ENCODE measurements around the gene KIAA0753.

KIAA0753 gene

DNA sequence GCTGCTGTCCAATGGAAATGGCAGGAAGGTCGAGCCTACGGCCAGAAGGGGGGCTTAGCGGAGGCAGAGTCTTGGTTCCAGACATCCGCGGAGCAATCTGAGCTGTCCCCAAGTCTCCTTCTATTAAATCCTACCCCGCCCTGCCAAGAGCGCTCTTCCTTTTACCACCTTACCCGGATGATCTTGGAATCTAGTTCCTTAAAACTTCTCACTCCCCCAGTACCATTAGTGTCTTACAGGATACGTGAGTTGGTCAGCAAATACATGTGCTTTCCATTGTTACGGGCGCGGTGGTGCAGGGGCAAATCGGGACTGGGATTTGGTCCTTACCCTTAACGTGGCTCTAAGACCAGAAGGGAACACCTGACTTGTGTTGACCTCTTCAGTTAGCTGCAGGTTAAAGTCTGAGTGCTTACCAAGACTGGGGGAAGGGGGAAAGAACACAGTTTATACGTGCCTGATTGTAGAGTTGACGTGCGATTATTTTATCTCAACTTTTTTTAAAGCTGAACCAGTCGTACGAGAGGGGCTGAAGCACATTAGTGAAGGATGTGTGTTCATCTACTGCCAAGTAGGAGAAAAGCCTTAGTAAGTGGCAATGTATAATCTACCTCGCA is 844 bp upstream of the KIAA0753 start:
- no peak for DNase-seq (ENCODE audit: low read depth in 3 of 3, low spot score in 1 of 3)

DNA sequence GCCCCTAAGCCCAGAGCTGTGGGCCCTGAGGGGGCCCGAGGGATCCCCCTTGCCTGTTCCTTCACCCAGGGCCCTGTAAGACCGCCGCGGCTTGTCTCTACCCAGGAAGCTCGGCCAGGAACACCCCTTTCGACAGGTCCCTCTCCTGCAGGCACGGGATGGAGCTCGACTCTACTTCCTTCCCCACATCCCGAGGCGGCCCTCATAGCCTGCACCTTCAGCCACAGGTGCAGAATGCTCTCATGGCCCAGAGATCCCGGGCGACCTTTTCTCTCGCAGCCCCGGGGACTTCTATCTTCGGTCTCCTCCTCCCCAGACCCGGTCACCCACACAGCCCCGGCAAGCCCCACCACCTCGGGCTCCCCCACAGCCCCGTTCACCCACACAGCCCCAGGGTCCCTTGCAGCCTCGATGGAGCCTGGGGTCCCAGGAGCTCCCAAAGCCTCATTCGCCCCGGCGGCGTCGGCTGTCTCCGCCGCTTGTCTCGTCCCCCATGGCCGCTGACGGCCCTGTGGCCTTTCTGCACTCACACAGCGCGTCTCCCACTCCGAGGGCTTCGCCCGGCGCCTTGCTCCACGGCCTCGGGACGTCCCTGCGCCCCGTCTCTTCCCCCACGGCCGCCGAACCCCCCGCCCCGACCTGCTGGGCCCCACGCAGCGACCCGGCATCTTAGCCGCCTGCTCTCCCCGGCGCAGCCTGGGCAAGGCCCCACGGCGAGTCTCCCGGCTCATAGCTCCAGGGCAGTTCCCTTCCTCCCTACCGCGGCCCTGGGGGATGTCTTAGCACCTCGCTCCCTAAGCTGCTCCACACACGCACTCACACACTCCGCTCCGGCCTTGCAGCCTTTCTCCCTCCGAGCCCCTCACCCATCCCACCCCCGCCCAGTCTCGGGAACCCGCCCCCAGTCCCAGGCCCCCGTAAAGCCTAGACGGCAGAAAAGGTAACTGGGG is 650 bp downstream of the KIAA0753 start:
- no peak for DNase-seq (ENCODE audit: low read depth in 3 of 3, low spot score in 1 of 3)

DNA sequence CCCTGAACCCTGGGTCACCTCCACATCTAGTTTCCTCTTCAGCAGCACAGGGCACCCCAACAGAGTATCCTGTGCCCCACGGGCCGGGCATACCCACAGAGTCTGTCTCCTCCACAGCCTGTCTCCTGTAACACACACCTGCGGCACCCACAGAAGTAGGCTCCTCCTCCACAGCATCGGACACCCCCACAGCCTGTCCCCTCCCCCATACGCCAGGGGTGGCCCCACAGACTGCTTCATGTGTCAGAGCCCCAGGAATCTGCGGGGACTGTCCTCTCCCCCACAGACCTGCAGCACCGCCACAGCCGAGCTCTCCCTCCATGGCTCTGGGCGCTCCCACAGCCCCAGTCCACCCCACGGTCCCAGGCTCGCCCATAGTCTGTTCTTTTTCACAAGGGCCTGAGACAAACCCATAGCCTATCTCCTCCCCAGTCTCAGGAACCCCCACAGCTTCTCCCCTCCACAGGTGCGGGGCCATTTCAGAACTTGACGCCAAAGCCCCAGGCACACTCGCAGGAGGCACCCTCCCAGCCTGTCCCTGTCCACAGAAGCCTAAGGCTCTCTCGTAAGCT is 1.4 kb downstream of the KIAA0753 start:
- no peak for DNase-seq (ENCODE audit: low read depth in 3 of 3, low spot score in 1 of 3)

DNA sequence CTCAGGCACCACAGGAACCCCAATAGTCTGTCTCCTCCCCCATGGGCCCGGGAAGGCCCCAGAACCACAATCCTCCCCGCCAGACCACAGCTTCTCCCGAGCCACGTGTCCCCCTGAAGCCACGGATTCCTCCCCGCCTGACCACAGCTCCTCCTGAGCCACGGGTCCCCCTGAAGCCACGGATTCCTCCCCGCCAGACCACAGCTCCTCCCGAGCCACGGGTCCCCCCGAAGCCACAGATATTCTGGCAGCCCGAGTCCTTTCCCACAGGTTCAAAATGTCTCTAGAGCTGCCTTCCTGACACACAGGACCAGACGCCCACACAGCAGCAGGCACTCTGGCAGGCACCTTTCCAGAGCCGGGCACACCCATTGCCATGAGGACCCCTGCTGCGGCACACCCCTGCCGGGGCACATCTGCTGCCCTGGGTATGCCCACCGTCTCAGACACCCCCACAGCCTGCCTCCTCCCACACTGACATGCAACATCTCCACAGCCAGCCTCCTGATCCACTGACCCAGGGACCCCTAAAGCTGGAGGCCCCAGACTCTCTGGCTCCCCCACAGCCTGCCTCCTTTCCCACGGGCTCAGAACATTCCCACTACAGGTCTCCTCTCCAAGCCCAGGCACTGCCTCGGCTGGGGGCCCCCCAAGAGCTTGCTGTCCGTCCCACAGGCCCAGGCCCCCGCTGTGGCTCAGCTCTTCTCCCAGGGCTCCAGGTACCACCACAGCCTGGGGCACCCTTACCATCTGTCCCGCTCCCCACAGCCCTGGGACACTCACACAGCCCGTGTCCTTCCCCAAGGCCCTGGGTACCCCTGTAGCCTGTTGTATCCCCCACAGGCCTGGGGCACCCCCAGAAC is 2.2 kb downstream of the KIAA0753 start:
- no peak for DNase-seq (ENCODE audit: low read depth in 3 of 3, low spot score in 1 of 3)

DNA sequence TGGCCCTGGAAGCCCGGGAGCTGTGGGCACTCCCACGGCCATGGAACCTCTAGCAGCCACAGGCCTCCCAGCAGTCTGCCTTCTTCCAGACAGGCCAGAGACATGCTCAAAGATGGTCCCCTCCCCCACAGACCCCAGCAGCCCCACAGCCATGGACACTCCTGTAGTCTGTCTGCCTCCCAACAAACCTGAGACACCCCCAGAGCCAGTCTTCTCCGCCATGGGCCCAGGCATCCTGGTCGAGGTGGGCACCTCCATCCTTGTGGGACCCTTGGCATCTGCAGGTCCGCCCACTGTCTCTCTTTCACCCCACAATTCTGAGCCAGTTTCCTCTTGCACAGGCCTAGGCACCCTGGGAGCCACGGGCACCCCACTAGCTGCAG is 3.1 kb downstream of the KIAA0753 start:
- DNase-seq (ENCODE audit: low read depth in 3 of 3, low spot score in 1 of 3): no peak

DNA sequence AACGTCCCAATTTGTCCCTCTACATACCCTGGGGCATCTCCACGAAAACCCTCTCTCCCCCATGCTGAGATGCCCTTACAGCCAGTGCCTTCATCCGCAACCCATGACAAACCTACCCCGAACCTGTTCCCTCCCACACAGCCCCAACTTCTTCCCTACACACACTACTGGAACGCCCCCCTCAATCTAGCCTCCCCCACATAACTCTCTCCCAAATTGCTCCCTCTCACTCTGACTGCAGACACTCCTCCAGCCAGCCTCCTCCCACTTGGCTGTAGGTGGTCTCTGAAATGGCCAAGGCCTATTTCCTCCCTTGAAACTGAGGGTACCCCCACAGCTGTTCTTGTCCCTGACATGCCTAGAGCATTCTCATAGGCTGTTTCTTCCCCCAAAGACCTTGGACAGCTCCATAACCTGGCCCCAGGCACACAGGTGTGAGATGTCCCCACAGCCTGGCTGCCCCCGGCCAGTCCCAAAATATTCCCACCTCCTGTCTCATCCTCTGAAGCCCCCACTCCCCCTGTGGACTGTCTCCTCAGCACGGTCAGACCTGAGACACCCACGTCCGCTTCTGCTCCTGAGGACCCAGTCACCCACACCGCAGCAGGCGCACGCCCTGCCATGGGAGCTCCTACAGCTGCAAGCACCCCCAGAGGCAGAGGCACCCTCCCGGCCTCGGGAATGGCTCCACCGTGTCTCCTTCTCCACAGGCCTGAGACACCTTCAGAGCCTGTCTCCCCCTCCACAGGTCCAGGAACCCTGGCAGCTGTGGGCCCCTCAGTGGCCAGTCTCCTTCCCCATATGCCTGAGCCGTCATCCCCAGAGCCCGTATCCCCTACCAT is 3.7 kb downstream of the KIAA0753 start:
- no peak for DNase-seq (ENCODE audit: low read depth in 3 of 3, low spot score in 1 of 3)

DNA sequence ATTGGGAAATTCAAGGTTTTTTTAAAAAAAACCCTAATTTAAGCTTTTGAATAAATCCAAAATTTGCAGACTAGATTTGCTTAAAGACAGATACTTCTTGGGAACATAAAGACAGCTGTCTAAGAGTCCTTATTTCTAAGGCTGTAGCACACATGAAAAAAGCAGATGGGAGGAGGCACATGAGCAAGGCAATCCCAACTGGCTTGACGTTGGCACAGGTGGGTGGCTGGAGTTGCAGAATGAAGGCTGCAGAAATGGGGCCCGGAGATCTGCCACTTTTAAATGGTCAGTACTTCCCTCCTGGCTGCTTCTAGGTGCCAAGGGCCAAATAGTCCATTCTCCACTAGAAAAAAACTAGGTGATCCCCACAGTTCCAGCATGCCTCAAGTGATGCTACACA is 4.4 kb downstream of the KIAA0753 start:
- DNase-seq (ENCODE audit: low read depth in 3 of 3, low spot score in 1 of 3): no peak

DNA sequence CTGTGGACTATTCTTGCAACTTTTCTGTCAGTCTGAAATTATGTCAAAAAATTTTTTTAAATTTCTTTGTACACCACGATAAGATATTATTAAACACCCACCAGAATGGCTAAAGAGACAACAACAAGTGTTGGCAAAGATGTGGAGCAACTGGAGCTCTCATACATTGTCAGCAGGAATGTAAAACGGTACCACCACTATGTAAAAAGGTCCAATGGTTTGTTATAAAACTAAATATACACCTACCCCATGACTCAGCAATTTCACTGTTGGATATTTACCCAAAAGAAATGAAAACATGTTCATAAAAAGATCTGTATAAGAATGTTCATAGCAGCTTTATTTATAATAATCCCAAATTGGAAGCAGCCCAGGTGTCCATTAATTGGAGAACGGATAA is 7.2 kb downstream of the KIAA0753 start:
- no peak for DNase-seq (ENCODE audit: low read depth in 3 of 3, low spot score in 1 of 3)

DNA sequence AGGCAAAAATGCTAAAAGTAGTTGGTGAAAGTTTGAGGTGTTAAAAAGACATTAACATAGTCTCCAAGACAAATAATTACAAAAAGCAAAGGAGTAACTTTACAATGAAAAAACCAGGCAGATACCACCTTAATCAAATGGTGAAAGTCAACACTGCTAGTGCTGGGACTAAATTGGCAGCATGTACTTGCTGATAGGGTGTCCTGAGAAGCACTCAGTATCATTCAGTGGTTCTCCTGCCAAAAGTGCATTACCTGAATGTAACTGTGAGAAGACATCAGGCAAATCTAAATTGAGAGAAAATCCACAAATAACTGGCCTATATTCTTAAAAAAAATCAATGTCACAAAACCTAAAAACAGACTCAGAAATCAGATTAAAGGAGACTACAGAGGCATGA is 8.0 kb downstream of the KIAA0753 start:
- no peak for DNase-seq (ENCODE audit: low read depth in 3 of 3, low spot score in 1 of 3)

DNA sequence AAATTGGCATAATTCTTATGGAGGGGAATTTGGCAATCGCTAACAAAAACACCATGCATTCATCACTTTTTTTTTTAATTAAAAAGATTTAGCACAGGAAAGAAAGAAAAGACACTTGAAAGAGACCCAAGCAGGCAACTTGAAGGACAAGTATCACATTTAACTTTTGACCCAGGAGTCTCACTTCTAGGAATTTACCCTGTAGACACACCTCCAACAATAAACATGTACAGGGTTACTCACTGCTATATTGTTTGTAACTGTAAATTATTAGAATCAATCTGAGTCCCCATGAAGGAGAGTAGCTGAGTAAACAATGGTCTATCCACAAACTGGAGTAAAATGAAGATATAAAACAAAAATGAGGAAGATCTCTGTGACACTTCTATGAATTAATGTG is 10.1 kb downstream of the KIAA0753 start:
- DNase-seq (ENCODE audit: low read depth in 3 of 3, low spot score in 1 of 3): no peak

DNA sequence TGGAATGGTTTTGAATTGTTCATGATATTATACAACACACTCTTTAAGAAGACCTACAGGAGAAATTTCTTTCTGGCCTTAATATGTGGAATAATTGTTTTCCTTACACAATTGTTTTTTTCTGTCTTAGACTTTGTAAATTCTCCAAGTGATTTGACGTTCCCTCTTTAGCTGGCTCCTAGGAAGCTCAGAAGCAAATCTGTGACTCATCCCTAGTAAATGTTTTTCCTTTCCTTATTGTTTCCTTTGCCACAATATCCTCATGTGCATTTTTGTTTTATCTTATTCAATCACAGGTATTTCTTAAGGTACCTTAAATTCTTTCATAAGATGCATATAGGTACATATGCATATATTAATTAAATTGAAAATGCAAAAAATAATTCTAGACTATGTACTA is 13.5 kb downstream of the KIAA0753 start:
- no peak for DNase-seq (ENCODE audit: low read depth in 3 of 3, low spot score in 1 of 3)

DNA sequence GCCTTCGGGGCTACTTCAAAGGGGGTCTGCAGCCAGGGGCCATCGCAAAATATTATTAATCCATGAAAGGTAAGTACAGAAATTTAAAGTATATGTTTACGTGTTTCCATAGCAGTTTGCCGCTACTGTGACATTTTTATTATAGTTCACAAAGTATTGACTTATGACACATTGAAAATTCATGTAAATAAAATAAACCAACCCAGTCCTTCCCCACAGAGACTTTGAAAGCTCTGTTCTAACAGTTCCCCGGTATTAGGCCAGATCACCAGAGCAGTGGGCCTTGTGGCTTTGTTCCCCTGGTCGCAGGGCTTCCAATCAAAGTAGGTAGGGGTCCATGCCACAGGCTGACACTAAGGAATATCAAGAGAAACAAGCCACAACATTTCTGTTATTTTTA is 13.9 kb downstream of the KIAA0753 start:
- DNase-seq (ENCODE audit: low read depth in 3 of 3, low spot score in 1 of 3): no peak

DNA sequence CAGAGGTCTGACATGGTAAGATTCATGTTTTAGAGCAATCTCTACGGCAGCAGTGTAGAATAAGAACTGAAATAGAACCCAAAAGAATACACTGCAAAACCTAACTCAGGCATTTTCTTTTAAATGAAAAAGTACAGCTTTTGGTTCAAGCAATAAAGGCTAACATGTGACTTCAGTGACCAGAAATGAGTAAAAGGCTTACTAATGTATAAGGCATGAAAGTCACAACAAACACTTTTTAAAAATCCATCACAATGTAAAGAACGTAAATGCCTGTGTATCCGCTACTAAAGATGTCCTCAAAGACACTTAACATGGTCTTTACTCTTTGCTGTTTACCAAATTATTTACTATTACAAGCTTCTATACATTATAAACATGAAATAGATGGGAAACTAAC is 16.6 kb downstream of the KIAA0753 start:
- no peak for DNase-seq (ENCODE audit: low read depth in 3 of 3, low spot score in 1 of 3)

DNA sequence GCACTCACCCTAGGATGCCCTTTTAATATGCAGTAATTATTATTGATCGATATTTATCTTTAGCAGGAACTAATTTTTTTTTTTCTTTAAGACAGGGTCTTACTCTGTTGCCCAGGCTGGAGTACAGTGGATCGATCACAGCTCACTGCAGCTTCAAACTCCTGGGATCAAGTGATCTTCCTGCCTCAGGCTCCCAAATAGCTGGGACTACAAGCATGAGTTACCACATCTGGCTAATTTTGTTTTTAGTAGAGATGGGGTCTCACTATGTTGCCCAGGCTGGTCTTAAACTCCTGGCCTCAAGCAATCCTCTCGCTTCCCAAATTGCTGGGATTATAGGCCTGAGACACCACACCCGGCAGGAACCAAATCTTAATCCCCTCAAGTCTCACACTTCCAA is 29.3 kb downstream of the KIAA0753 start:
- DNase-seq (ENCODE audit: low read depth in 3 of 3, low spot score in 1 of 3): no peak

DNA sequence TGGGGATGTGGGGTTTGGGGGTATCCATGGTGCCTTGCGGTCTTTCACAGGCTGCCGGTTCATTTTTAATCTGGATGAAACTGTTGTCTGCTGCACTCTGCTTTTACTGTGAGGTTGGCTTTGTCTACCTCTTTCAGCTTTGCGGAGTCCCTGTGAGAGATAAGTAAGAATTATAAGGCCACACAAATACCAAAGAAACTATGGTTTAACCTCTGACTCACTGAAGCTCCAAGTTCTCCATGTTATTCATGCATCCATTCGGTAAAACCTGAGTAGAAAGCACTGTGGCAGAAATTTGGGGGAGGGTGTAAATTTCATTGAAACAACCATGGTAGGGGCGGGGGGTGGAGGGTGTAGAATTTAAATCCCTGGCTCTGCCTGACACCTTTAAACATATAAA is 30.5 kb downstream of the KIAA0753 start:
- no peak for DNase-seq (ENCODE audit: low read depth in 3 of 3, low spot score in 1 of 3)

DNA sequence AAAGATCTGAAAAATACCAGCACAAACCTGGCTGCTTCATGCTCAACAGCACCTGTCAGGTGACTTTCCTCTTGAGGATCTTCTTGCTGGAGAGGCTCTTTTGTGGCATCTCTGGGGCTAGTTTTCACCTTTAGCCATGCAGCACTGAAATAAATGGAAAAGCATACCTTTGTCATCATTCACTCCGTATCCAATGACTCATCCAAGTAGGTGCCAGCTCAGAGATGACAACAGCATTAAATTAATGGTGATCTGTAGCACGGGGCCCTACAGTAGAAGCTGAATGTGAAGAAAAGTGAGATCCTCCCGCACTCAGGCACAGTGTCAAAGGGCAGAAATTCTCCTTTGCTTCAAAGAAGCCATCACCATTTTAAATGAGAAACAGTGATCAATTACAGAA is 32.2 kb downstream of the KIAA0753 start:
- no peak for DNase-seq (ENCODE audit: low read depth in 3 of 3, low spot score in 1 of 3)

DNA sequence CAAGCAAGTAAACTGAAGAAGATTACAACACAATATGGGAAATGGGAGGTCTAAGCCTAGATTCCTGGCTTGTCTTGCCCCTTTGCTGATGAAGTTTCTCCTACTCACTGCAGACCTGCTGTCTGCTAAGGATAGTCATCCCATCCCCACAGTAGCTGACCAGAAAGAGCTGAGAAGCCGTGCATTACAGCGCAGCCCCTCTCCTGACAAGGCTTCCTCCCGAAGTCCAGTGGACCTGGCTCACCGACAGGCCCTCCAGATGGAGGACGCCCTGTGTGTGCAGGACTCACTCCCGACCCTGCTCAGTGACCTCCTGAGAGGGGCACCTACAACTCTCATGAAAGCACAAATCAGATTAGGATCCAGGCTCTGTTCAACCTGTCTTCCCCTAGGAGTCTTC is 35.4 kb downstream of the KIAA0753 start:
- no peak for DNase-seq (ENCODE audit: low read depth in 3 of 3, low spot score in 1 of 3)

DNA sequence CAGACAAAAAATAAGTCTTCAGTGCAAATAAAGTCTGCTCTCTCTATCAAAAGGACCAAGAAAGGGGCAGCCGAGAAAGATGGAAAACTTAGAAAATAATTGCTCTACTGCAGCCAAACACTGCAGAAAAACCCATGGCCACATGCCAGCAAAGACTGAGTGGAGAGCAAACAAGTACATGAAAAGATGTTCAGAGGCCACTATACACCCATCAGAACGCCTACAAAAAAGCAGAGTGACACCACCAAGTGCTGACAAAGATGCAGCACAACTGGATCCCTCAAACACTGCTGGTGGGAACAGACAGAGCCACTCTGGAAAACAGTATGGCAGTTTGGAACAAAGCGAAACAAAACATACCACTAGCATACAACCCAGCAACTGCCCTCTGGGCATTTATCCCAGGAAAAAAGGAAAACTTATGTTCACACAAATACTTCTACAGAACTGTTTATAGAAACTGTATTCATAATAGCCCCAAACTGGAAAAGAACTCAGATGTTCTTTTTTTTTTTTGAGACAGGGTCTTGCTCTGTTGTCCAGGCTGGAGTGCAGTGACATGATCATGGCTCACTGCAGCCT is 36.7 kb downstream of the KIAA0753 start:
- DNase-seq (ENCODE audit: low read depth in 3 of 3, low spot score in 1 of 3): no peak

DNA sequence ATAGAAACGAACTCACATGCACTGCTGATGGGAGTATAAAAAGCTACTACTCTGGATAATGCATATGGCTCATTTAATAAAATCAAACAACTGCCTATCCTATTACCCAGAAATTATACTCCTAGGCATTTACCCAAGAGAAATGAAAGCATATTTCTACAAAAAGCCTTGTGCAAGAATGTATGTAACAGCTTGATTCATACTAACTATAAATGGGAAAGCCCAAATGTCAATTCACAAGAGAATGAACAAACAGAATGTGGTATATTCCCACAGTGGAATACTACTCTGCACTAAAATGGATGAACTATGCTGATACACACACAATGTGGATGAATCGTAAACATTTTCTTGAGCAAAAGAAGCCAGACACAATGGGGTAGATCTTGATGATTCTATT is 38.4 kb downstream of the KIAA0753 start:
- no peak for DNase-seq (ENCODE audit: low read depth in 3 of 3, low spot score in 1 of 3)

DNA sequence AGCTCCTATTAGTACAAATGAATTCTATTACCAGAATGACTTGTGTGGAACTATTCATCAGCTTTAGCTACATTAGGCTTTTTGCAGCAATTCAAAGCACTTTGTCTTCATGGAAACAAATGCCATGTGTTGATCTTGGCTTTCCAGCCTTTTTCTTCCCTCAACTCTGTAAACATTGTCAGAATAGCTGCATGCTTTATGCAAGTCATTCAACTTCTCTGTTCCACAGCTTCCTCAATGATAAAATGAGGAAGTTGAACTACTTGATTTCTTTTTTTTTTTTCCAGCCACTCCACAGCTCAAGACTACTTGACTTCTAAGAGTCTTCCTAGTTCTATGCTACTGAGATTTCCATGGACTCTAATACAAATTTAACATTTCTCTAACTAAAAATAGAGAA is 41.1 kb downstream of the KIAA0753 start:
- no peak for DNase-seq (ENCODE audit: low read depth in 3 of 3, low spot score in 1 of 3)

Data from stimulated activated CD4-positive, alpha-beta T cell treated with anti-CD3 and anti-CD28 coated beads, TNF-alpha, amount 100 ng/mL, for 1 hour (primary cell).